ENCODE results near the gene IGF2R. TPM values are rescaled to one million over a fixed set of nuclear protein-coding genes. Genes with fewer than 3 reads are reported as not detected.

The IGF2R gene
- total RNA-seq, 4 donors from 2014 or later = 56.6 to 134 (median 108) TPM

- intact Hi-C loops (cut with DNase I; ENCODE audit: low total_unique reads) (no loop called here), in situ Hi-C loops (cut with MboI; ENCODE audit: low sequenced_read_pairs in 4 of 4) (loop anchor here in 2 of 4 donors (10.0 to 25.0 kb wide), 2 partner anchors 52 to 174 kb away; no protein-coding TSS in a partner anchor)
- DNase-seq (no peak), ATAC-seq (no peak)
- Histone ChIP-seq H3K4me3 (no peak overlapping the region), H3K4me1 (peaks cover 24 to 26% of the 10 kb centered on the region in 2 donors), H3K36me3 (peaks cover 0 to 47% of the 10 kb centered on the region in 2 donors), H3K27me3 (no peaks in the 10 kb centered on the region), H3K9me3 (no peaks in the 10 kb centered on the region), H3K27ac (peak overlapping the region; percentile 70 to 77 (median 76))
- no peak for TF ChIP-seq CTCF (IDR thresholded peaks at IDR 0.05 in 4 of 5, conservative IDR thresholded peaks at IDR 0.05 in 1 of 5)
Measured at GRCh38 chr6:160036331-160036695, 67.4 kb downstream of the IGF2R start.

- in situ Hi-C loops (cut with MboI; ENCODE audit: low sequenced_read_pairs in 4 of 4) (loop anchor here in 2 of 4 donors (10.0 to 25.0 kb wide), 2 partner anchors 52 to 174 kb away; no protein-coding TSS in a partner anchor), intact Hi-C loops (cut with DNase I; ENCODE audit: low total_unique reads) (no loop called here)
- Histone ChIP-seq H3K4me1 (peaks cover 26% of the 10 kb centered on the region in 2 donors), H3K27me3 (no peaks in the 10 kb centered on the region), H3K4me3 (no peak overlapping the region), H3K27ac (peak overlapping the region; percentile 70 to 77 (median 76)), H3K9me3 (no peaks in the 10 kb centered on the region), H3K36me3 (peaks cover 0 to 49% of the 10 kb centered on the region in 2 donors)
- no peak for TF ChIP-seq CTCF (IDR thresholded peaks at IDR 0.05 in 4 of 5, conservative IDR thresholded peaks at IDR 0.05 in 1 of 5)
- TF ChIP-seq POLR2A (IDR thresholded peaks at IDR 0.05) = no peak
- DNase-seq = peak; percentile 53 to 69
- ATAC-seq = peak; percentile 90
Measured at GRCh38 chr6:160036790-160037206, 67.9 kb downstream of the IGF2R start.

GRCh38 chr6:160038479-160038878 is 69.6 kb downstream of the IGF2R start:
- H3K36me3 ChIP-seq = peaks cover 0 to 54% of the 10 kb centered on the region in 2 donors
- peaks cover 33 to 38% of the 10 kb centered on the region in 2 donors for H3K4me1 ChIP-seq
- in situ Hi-C loops (cut with MboI; ENCODE audit: low sequenced_read_pairs in 4 of 4) = loop anchor here in 2 of 4 donors (10.0 to 25.0 kb wide), 2 partner anchors 54 to 176 kb away; no protein-coding TSS in a partner anchor

GRCh38 chr6:160039441-160039840 is 70.6 kb downstream of the IGF2R start:
- no peak overlapping the region for H3K4me3 ChIP-seq
- DNase-seq (no peak), ATAC-seq (no peak)
- intact Hi-C loops (cut with DNase I; ENCODE audit: low total_unique reads) (no loop called here), in situ Hi-C loops (cut with MboI; ENCODE audit: low sequenced_read_pairs in 4 of 4) (loop anchor here in 2 of 4 donors (10.0 to 25.0 kb wide), 2 partner anchors 55 to 177 kb away; no protein-coding TSS in a partner anchor)
- H3K36me3 ChIP-seq = peaks cover 0 to 58% of the 10 kb centered on the region in 2 donors
- no peak for TF ChIP-seq CTCF (IDR thresholded peaks at IDR 0.05 in 4 of 5, conservative IDR thresholded peaks at IDR 0.05 in 1 of 5)
- no peak for TF ChIP-seq POLR2A (IDR thresholded peaks at IDR 0.05)
- no peaks in the 10 kb centered on the region for H3K27me3 ChIP-seq
- peaks cover 33 to 42% of the 10 kb centered on the region in 2 donors for H3K4me1 ChIP-seq
- peak overlapping the region in 2 of 4 donors; percentile 18 to 66 for H3K27ac ChIP-seq
- no peaks in the 10 kb centered on the region for H3K9me3 ChIP-seq

More at GRCh38 chr6:160038479-160038878, 69.6 kb downstream of the IGF2R start:
- Histone ChIP-seq H3K9me3 (no peaks in the 10 kb centered on the region), H3K4me3 (no peak overlapping the region), H3K27me3 (no peaks in the 10 kb centered on the region), H3K27ac (peak overlapping the region in 3 of 4 donors; percentile 23 to 76 (median 75))
- TF ChIP-seq POLR2A (IDR thresholded peaks at IDR 0.05) (no peak), CTCF (IDR thresholded peaks at IDR 0.05 in 4 of 5, conservative IDR thresholded peaks at IDR 0.05 in 1 of 5) (no peak)
- ATAC-seq (no peak), DNase-seq (no peak)
- intact Hi-C loops (cut with DNase I; ENCODE audit: low total_unique reads) = no loop called here

Data from gastrocnemius medialis (tissue), 4 donors.